Measurements from ENCODE around the gene SARDH.

- TF ChIP-seq, protein P1, sequence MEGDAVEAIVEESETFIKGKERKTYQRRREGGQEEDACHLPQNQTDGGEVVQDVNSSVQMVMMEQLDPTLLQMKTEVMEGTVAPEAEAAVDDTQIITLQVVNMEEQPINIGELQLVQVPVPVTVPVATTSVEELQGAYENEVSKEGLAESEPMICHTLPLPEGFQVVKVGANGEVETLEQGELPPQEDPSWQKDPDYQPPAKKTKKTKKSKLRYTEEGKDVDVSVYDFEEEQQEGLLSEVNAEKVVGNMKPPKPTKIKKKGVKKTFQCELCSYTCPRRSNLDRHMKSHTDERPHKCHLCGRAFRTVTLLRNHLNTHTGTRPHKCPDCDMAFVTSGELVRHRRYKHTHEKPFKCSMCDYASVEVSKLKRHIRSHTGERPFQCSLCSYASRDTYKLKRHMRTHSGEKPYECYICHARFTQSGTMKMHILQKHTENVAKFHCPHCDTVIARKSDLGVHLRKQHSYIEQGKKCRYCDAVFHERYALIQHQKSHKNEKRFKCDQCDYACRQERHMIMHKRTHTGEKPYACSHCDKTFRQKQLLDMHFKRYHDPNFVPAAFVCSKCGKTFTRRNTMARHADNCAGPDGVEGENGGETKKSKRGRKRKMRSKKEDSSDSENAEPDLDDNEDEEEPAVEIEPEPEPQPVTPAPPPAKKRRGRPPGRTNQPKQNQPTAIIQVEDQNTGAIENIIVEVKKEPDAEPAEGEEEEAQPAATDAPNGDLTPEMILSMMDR (IDR thresholded peaks at IDR 0.05 in 2 of 3, conservative IDR thresholded peaks at IDR 0.05 in 1 of 3; ENCODE audit: borderline replicate concordance in 1 of 3, insufficient read depth in 1 of 3, low read depth in 2 of 3, low read length in 2 of 3) = no peak
- TF ChIP-seq SP1 (IDR thresholded peaks at IDR 0.05; ENCODE audit: low read depth) = no peak
Observed at GRCh38 chr9:133750982-133751649, 13.0 kb upstream of the SARDH start.

All from HCT116 (cell line).